ENCODE measurements around the gene DXO.
"Not testable (repeated sequence)": the region's sequence is repeated elsewhere in the genome, so short reads cannot be mapped to it uniquely, and the experiment has no call there.

DXO gene

DNA sequence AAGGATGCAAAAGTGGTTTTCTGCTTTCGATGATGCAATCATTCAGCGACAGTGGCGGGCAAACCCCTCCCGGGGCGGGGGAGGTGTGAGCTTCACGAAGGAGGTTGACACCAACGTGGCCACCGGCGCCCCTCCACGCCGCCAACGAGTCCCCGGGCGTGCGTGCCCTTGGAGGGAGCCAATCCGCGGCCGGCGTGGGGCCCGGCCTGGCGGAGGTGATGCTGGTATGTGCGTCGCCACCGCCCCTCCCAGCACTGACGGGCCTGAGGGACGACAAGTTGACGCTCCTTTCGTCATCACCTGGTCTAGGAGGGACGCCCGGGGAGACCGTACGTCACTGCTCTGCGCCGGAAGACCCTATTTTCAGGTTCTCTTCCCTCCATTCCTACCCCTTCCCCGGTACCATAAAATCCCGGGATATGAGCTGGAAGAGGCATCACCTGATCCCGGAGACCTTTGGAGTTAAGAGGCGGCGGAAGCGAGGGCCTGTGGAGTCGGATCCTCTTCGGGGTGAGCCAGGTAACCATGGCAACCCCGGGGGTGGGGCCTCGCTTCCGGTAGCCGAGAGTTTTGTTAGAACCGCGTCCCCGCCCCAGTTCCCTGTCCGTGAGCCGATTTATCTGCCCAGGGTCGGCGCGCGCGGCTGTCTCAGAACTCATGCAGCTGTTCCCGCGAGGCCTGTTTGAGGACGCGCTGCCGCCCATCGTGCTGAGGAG lies at the start of gene DXO:
Gene DXO, minus strand, starts transcription at position 146 of the 716 bp plus-strand sequence. CDS start 463 bp downstream, outside the sequence.
- H3K4me3 ChIP-seq (replicated peaks; ENCODE audit: low read depth, low read length) = peak within 1 kb of the TSS; percentile 86
- peak; percentile 99 for DNase-seq (ENCODE audit: low read depth)
- TF ChIP-seq, protein P1, sequence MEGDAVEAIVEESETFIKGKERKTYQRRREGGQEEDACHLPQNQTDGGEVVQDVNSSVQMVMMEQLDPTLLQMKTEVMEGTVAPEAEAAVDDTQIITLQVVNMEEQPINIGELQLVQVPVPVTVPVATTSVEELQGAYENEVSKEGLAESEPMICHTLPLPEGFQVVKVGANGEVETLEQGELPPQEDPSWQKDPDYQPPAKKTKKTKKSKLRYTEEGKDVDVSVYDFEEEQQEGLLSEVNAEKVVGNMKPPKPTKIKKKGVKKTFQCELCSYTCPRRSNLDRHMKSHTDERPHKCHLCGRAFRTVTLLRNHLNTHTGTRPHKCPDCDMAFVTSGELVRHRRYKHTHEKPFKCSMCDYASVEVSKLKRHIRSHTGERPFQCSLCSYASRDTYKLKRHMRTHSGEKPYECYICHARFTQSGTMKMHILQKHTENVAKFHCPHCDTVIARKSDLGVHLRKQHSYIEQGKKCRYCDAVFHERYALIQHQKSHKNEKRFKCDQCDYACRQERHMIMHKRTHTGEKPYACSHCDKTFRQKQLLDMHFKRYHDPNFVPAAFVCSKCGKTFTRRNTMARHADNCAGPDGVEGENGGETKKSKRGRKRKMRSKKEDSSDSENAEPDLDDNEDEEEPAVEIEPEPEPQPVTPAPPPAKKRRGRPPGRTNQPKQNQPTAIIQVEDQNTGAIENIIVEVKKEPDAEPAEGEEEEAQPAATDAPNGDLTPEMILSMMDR (IDR thresholded peaks at IDR 0.05; ENCODE audit: low read length, missing control alignments) = no peak

DNA sequence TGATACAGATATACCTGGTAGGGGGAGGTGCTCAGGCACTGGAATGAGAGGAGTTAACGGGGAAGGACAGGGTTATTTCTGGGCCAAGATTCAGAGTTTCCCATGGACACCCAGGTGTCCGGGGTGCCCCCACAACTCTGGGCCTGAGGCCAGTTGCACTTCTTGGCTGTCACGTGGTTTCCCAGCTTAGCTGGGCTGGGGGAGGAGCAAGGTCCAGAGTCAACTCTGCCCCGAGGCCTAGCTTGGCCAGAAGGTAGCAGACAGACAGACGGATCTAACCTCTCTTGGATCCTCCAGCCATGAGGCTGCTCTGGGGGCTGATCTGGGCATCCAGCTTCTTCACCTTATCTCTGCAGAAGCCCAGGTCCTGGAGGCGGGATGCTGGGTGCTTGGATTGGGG lies 42.6 kb upstream of the DXO start, which contains the start of gene C4B:
Gene C4B, plus strand, starts transcription at position 249 of the 400 bp plus-strand sequence. Its CDS starts 51 bp downstream, at position 300.
- H3K4me3 ChIP-seq (replicated peaks; ENCODE audit: low read depth, low read length); DNase-seq (ENCODE audit: low read depth): not testable (repeated sequence)

DNA sequence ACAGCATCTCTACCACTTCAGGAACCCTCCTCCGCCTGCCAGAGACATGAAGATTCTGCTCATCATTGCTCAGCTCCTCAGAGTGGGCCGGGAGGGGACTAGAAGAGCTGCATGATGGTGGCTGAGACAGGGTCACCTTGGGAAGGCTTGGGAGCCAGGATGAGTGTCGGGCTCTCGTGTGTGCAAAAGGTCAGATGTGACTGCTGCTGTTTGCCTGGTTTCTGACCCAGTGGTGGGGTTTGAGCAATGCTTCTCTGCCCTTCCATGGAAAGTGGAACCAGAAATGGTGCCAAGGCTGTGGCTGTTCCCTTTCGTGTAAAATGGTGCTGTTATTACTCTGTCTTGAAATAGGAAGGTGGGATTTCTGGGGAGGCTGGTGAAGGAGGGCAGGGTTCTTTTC lies 41.8 kb upstream of the DXO start:
- not testable (repeated sequence) for DNase-seq (ENCODE audit: low read depth); H3K4me3 ChIP-seq (replicated peaks; ENCODE audit: low read depth, low read length)

DNA sequence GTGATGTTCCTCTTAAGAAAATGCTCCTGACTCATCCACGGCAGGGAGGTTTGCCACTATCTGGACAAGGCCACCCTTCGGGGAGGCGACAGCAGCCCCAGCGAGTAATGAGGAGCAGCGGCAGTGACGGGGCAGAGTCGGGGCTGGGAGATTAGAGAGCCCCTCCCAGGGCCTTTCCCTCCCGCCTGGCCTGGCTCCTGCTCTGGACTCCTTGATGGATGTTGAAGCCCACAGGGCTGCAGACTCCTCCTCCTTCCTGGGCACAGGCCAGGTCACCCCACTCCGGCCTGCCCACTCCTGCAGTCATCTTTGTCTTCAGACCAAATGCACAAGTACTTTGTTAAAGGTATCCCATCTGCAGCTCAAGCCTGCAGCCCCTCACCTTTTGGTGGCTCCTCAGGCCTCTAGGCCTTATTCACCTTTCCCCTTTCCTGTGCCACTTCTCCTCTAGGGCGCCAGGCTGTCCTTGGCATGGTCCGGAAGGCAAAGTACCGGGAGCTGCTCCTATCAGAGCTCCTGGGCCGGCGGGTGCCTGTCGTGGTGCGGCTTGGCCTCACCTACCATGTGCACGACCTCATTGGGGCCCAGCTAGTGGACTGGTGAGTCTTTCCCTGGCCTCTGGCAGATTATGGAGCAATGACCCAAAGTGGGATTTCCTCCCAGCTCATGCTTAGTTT lies 41.1 kb upstream of the DXO start:
- H3K4me3 ChIP-seq (replicated peaks; ENCODE audit: low read depth, low read length); DNase-seq (ENCODE audit: low read depth): not testable (repeated sequence)

DNA sequence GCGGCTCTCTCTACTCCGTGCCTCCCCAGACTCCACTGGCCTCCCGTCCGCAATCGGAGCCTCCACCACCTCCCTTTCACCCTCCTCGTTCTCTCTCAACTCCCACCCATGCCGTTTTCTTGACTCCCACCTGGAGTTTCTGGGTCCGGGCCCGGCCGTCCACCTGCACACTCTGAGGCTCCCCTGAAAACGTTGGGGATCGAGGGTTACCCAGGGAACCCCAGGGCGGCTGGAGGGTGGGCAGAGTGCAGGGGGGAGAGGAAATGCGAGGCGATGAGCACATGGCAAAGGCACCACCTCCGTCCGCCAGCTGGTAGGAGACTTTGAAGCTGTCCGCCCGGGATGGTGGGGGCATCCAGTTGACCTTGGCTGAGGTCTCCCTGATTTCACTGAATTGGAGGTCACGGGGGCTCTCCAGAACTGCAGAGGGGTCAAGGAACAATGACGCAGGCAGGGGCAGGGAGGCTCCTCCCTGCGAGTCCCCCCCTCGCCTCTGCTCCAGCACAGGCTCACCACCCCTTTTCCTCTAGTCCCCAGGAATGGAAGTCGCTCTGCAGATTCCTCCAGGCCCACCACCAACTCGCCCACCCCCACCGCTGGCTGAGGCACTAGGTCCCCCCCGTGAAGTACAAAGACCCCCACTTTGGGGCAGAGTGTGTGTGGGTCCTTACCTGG lies 39.1 kb upstream of the DXO start:
- not testable (repeated sequence) for H3K4me3 ChIP-seq (replicated peaks; ENCODE audit: low read depth, low read length); DNase-seq (ENCODE audit: low read depth)

DNA sequence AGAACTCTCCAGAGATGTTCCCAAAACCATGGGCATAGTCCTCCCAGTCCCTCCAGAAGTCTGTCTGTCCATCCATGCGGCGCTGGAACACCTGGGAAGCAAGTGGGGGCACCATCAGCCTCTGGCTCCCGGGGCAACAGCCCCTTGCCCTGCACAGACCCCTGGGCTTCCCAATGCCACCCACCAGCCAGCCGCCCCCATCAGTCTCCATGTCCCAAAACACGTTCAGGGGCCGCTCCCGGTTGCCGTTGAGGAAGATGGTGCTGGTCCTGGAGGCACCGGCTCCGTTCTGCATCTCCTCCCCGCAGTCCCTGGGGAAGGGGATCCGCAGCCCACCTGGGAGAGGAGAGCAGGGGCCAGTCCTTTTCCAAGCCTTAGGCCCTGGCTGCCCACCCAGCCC lies 37.6 kb upstream of the DXO start:
- H3K4me3 ChIP-seq (replicated peaks; ENCODE audit: low read depth, low read length); DNase-seq (ENCODE audit: low read depth): not testable (repeated sequence)

DNA sequence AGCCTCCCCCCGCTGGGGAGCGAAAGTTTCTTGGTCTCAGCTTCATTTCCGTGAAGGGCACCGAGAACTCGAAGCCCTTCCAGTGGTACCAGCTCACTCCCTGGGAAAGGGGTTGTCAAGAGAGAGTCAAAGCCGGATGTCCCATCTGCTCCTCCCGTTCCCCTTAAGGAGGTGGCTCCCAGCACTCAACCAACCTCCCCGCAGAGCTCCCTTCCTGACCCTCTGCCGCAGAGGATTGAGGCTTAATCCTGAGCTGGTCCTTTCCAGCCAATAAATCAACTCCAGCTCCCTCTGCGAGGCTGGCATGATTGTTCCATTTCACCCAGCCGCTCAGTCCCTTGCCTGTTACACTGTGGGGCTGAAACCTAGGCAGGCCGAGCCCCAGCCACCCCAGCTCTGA lies 36.7 kb upstream of the DXO start:
- H3K4me3 ChIP-seq (replicated peaks; ENCODE audit: low read depth, low read length); DNase-seq (ENCODE audit: low read depth): not testable (repeated sequence)

DNA sequence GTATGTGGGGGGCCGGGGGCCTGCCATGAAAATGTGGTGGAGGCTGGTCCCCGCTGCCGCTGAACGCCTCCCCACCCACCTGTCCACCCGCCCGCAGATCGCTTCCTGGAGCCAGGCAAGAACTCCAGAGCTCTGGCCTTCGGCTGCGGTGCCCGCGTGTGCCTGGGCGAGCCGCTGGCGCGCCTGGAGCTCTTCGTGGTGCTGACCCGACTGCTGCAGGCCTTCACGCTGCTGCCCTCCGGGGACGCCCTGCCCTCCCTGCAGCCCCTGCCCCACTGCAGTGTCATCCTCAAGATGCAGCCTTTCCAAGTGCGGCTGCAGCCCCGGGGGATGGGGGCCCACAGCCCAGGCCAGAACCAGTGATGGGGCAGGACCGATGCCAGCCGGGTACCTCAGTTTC lies 36.1 kb upstream of the DXO start:
- not testable (repeated sequence) for DNase-seq (ENCODE audit: low read depth); H3K4me3 ChIP-seq (replicated peaks; ENCODE audit: low read depth, low read length)

DNA sequence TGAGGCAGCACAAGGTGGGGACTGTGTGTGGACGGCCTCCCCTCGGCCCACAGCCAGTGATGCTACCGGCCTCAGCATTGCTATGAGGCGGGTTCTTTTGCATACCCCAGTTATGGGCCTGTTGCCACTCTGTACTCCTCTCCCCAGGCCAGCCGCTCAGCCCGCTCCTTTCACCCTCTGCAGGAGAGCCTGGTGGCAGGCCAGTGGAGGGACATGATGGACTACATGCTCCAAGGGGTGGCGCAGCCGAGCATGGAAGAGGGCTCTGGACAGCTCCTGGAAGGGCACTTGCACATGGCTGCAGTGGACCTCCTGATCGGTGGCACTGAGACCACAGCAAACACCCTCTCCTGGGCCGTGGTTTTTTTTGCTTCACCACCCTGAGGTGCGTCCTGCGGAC lies 35.1 kb upstream of the DXO start:
- not testable (repeated sequence) for DNase-seq (ENCODE audit: low read depth); H3K4me3 ChIP-seq (replicated peaks; ENCODE audit: low read depth, low read length)

DNA sequence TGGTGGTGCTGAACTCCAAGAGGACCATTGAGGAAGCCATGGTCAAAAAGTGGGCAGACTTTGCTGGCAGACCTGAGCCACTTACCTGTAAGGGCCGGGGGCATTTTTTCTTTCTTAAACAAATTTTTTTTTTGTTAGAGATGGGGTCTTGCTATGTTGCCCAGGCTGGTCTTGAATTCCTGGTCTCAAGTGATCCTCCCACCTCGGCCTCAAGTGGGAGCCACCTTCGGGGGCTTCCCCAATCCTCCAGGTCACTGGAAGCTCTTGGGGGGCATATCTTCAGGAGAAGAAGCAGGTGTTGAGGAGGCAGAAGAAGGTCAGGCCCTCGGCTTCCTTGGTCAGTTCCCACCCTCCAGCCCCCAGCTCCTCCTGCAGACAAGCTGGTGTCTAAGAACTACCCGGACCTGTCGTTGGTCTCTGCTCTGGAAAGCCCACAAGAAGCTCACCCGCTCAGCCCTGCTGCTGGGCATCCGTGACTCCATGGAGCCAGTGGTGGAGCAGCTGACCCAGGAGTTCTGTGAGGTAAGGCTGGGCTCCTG lies 34.1 kb upstream of the DXO start:
- DNase-seq (ENCODE audit: low read depth); H3K4me3 ChIP-seq (replicated peaks; ENCODE audit: low read depth, low read length): not testable (repeated sequence)

DNA sequence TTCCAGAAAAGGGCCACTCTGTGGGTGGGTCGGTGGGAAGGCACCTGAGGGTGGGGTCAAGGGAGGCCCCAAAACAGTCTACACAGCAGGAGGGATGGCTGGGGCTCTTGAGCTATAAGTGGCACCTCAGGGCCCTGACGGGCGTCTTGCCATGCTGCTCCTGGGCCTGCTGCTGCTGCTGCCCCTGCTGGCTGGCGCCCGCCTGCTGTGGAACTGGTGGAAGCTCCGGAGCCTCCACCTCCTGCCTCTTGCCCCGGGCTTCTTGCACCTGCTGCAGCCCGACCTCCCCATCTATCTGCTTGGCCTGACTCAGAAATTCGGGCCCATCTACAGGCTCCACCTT lies 33.6 kb upstream of the DXO start:
- not testable (repeated sequence) for DNase-seq (ENCODE audit: low read depth); H3K4me3 ChIP-seq (replicated peaks; ENCODE audit: low read depth, low read length)

DNA sequence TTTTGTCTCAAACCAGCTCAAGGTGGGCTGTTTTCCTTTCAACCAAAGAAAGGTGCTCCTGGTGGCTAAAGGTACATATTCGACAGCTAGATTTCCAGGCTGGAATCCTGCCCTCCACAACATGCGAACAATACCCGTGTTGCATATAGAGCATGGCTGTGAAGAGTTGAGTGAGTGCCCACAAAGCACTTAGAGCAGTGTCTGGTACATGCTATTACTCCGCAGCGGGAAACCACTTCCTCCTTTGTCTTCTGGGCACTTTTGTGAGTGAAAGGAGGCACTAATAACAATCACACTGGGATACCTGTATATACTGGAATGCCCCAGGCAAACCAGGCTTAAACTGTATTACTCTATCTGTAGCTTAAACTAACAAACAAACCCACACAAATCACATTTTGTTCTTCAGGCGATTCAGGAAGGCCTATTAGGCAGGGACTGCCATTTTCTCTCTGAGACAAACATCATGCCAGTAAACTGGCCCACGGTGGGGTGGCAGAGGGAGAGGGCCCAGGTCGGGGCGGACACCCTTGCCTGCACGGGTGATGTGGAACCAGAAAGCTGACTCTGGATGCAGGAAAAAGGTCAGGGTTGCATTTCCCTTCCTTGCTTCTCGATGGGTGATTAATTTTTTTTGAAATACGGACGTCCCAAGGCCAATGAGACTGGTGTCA lies 33.1 kb upstream of the DXO start:
- DNase-seq (ENCODE audit: low read depth); H3K4me3 ChIP-seq (replicated peaks; ENCODE audit: low read depth, low read length): not testable (repeated sequence)

DNA sequence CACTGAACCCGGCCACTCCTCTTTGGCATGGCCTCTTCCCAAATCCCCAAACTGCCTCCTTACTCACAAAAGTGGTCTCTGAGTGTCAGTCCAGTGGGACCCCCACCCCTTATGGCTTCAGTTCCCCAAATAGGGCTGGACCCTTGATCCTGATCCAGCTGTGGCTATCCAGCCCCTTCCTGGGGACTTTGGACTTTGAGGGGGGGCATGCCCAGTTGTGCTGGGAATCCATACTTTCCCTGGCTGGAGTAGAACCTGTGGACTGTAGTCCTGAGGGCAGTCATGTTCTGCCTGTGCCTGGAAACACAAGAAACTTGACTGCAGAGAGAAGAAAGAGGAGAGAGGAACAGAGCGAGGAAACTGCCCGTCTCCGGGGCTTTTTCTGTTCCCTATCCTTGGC lies 32.5 kb upstream of the DXO start:
- not testable (repeated sequence) for DNase-seq (ENCODE audit: low read depth); H3K4me3 ChIP-seq (replicated peaks; ENCODE audit: low read depth, low read length)

DNA sequence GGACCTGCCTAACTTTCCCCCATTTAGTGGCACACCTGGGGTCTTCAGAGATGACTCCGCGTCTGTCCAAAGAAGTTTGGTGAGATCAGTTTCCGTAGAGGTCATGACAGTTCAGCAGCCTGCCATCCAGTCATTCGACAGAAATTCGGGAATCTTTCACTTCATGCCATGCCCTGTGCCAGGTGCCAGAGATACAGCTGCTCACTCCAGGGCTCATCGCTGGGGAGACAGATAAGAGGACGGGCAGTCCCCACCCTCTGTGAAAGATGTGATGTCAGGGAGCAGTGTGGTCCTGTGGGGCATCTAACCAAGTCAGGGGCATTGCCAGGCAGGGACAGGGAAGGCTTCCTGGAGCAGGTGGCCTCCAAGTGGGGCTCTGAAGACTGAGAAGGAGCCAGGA lies 31.4 kb upstream of the DXO start:
- DNase-seq (ENCODE audit: low read depth); H3K4me3 ChIP-seq (replicated peaks; ENCODE audit: low read depth, low read length): not testable (repeated sequence)

DNA sequence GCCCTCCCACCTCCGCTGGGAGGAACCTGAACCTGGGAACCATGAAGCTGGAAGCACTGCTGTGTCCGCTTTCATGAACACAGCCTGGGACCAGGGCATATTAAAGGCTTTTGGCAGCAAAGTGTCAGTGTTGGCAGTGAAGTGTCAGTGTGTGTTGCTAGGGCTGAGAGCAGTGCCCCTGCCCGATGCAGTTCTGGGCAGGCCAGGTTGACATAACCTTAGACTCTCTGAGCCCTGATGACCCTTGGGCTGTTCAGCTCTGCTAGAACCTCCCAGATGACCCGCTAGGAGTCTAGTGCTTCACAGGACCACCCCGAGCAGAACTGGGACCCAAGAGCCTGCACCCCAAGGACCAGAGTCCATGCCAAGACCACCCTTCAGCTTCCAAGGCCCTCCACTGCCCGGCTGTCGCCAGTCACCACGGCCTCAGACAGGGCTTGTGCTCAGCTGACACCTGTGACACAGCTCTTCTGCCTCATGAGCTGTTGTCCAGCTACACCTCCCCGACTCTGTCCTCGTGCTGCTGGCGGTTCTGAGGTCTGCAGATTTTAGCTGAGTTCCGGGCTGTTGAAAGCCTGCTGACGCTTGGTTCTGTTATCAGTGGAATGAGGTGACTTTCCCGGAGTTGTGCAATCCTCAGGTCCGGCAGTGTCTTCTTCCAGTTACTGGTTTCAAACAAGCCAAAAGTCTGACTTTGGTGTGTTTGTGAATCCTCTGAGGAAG lies 30.8 kb upstream of the DXO start:
- not testable (repeated sequence) for H3K4me3 ChIP-seq (replicated peaks; ENCODE audit: low read depth, low read length); DNase-seq (ENCODE audit: low read depth)

DNA sequence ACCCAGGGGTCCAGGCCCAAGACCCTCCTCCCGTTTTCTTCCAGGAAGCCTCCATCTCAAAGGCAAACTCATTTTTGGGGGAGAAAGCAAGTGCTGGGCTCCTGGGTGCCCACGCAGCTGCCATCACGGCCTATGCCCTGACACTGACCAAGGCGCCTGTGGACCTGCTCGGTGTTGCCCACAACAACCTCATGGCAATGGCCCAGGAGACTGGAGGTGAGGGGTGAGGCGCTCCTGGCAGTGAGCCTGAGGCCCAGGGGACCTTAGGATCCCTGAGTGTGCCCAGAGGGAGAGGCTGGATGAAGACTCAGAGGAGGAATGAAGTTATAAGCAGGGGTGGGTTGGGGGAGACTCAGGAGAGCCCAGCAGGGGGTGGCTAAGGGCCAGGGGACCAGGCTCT lies 24.4 kb upstream of the DXO start:
- not testable (repeated sequence) for H3K4me3 ChIP-seq (replicated peaks; ENCODE audit: low read depth, low read length); DNase-seq (ENCODE audit: low read depth)

DNA sequence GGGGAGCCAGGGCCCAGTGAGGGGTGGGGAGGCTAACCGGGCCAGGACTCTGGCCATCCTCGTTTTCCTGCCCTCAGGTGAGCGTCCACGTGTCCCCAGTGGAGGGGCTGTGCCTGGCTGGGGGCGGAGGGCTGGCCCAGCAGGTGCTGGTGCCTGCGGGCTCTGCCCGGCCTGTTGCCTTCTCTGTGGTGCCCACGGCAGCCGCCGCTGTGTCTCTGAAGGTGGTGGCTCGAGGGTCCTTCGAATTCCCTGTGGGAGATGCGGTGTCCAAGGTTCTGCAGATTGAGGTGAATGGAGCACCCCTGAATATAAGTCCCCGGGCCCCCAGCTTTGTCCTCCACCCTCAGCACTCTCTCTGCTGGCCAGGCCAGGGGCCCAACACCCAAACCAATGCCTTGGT lies 22.5 kb upstream of the DXO start:
- not testable (repeated sequence) for H3K4me3 ChIP-seq (replicated peaks; ENCODE audit: low read depth, low read length); DNase-seq (ENCODE audit: low read depth)

Data from fibroblast of pulmonary artery (primary cell).